Coronary artery (tissue), 2 donors: ENCODE results near the gene ATF5.

Source experiments
- DNase-seq: peaks from one replicate; pipeline ENCODE4 v3.0.0-alpha.2; 2017; ENCODE audit warnings: low spot score
- H3K27ac ChIP-seq, 2 donors: fragments of 200-600 bp; sonication (generic); one replicate each; pipeline ENCODE4 v1.5.1; 2016 to 2019
- H3K4me3 ChIP-seq: fragments of 200-600 bp; sonication (generic); 2 replicates; pipeline ENCODE4 v1.5.1; 2016; ENCODE audit warnings: mild to moderate bottlenecking, moderate library complexity
- CTCF ChIP-seq: fragments of 200-600 bp; sonication (generic); IDR thresholded peaks from one replicate; pipeline ENCODE4 v1.5.1; 2019; ENCODE audit warnings: antibody characterized with exemption

ATF5 gene

GRCh38 chr19:49908480-49909420, 20.3 kb upstream of the ATF5 start:
- no peak for DNase-seq
- TF ChIP-seq CTCF, result no peak
- no peak overlapping the region for H3K27ac ChIP-seq
- H3K4me3 ChIP-seq, result no peak overlapping the region

GRCh38 chr19:49910179-49910578, 18.8 kb upstream of the ATF5 start:
- TF ChIP-seq CTCF, result no peak
- no peak overlapping the region for H3K4me3 ChIP-seq
- H3K27ac ChIP-seq, result peak overlapping the region in 1 of 2 donors; percentile 11
- DNase-seq, result no peak

- no peak overlapping the region for H3K4me3 ChIP-seq
- DNase-seq, result no peak
- peak overlapping the region; percentile 17 to 54 for H3K27ac ChIP-seq
- no peak for TF ChIP-seq CTCF
Measured at GRCh38 chr19:49911381-49912145, 17.4 kb upstream of the ATF5 start.

- no peak for DNase-seq
- no peak for TF ChIP-seq CTCF
- no peak overlapping the region for H3K4me3 ChIP-seq
- H3K27ac ChIP-seq, result no peak overlapping the region
Measured at GRCh38 chr19:49912965-49913685, 15.9 kb upstream of the ATF5 start.

- Histone ChIP-seq H3K27ac (no peak overlapping the region), H3K4me3 (no peak overlapping the region)
- no peak for TF ChIP-seq CTCF
- DNase-seq, result no peak
Measured at GRCh38 chr19:49913720-49914119, 15.3 kb upstream of the ATF5 start.

- no peak for DNase-seq
- no peak for TF ChIP-seq CTCF
- Histone ChIP-seq H3K4me3 (no peak overlapping the region), H3K27ac (no peak overlapping the region)
Measured at GRCh38 chr19:49915271-49915670, 13.7 kb upstream of the ATF5 start.
